GM08714 (cell line): ENCODE data around the gene FXYD2.

Experiments
- H3K4me3 ChIP-seq: fragments of 200-500 bp; sonication (Bioruptor generic); 2 replicates; pipeline ENCODE4 v1.5.1; 2014; ENCODE audit warnings: mild to moderate bottlenecking, low read length, inconsistent platforms
- ZNF274 ChIP-seq: IDR thresholded peaks from 2 replicates; pipeline ENCODE4 v1.6.1; 2012; ENCODE audit warnings: mild to moderate bottlenecking, low read depth, low read length

Gene FXYD2

DNA sequence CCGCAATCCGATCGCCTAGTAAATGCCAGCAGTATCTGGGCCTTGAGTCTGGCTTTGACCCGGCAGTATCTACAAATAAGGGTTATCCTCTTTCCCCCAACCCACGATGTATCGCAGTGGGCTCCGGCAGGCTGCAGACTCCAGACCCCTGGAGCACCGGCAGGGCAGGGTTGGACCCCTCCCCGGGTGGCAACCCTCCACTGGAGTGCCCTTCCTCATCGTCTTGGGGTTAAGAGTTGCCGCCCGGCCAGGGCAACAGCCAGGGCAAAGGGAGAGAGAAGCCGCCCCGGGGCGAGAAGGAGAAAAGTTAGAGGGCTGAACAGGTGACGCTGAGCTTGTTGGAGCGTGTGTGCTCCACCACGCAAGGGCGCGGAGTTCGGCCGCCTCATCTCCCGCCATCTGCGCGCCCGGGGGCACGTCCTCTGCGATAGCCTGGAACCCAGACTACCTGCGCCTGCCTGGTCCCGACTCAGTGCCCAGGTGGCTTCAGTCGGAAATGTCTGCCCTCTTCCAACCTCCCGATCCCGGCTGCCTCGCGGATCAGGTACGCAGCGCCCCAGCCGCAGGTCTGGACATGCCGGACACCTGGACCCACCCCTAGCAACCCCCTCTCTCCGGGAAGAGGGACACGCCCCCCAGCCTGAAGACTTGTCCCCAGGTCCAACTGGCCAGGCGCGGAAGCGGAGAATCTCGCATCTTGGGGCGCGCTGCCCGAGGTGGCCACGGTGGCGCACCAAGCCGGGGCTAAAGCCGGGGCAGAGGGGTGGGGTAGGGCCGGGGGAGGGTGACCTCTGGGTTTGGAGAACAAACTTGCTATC, 28.7 kb downstream of the FXYD2 start:
- TF ChIP-seq ZNF274 = no peak
- no peak overlapping the region; the same call in 1 of the 2 replicates for H3K4me3 ChIP-seq

DNA sequence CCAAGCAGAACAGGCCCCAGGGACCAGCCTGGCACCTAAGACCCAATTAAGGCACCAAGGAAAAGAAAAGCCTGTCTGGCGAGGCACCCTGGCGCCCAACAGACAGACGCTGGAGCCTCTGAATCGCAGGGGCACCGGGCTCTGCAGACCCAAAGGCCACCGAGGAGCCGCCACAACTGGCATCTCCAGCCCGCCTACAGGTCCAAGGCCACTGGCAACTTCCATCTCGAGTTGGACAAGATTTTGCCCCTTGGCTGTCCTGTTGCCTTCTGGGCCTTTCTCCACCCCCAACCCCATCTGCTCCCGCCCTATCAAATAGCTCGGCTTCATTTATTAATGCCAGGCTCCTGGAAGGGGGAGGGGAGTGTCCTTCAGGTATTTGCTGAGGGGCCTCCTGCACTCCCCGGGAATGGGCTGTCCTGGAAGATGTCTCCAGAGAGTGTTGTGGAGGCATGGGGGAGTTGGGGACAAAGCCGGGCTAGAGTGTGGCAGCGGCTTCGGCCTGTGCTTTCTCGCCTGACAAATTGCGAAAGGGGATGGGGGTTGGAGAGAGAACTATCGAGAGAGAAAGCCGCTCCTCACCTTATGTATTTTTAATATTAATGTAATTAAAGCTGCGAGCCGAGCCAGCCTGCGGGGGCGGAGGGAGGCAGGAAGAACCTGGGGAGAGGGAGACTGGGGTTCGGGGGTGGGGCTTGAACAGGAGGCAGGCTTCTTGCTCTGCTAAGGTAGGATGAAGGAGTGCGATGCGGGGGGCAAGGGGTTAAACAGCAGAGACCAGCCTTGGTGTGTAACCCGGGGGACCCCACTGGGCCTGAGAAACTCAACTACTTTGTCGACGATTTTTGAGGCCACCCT, 29.5 kb downstream of the FXYD2 start:
- H3K4me3 ChIP-seq = no peak overlapping the region

DNA sequence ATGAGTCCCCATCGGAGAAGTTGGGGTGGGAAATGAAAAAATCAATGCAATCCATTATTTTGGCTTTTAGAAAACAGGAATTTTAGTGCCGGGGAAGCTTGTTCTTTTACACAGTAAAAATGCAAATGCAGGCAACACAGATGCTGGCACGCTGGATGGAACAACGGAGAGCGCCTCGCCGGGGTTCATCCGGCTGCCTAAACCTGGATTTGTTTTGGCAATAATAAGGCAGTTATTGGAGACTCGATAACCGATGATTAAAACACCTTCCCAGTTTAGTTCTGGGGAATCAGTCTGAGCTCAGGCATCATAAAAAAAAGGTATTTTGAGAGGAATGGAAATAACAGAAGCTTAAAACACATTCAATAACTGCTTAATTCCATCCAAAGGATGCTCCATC, 30.4 kb downstream of the FXYD2 start:
- TF ChIP-seq ZNF274 = no peak
- H3K4me3 ChIP-seq = no peak overlapping the region

More for the DNA sequence above, 29.5 kb downstream of the FXYD2 start:
- no peak for TF ChIP-seq ZNF274

DNA sequence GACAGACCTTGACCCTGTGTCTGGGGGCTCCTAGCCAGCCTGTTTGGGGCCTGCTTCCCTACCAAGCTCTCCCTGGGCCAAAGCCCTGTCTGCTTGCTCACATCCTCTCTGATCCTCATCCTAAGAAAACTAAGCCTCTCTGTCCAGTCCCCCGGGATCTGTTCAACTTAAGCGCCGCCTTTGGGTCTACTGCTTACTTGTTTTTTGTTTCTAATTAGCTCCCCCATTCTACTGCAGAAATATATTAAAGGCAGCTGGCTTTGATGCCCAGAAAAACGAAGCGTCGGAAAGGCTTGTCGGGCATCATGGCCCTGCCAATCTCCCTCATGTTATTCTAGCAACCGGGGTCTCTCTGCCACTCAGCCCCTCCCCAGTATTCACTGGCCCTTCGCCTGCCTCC, 31.0 kb downstream of the FXYD2 start:
- no peak overlapping the region for H3K4me3 ChIP-seq
- TF ChIP-seq ZNF274 = no peak

DNA sequence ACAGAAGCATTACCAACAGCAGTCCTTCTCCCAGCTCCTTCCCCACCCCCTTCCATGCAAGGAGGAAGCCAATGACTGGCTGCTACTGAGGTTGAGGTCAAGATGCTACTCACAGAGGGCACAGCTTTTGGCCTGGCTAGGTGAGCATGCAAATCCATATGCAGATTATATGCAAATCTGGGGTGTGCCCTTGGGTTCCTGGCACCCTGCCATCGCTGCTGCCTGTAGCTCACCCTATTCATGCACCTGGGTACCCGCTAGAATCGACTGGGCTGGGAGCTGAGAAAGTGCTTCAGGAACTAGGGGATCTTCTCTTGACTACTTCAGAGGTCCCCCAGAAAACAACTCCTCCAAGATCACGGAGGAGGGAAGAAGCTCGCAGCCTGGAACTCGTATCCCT, 31.6 kb downstream of the FXYD2 start:
- no peak for TF ChIP-seq ZNF274
- H3K4me3 ChIP-seq = no peak overlapping the region

DNA sequence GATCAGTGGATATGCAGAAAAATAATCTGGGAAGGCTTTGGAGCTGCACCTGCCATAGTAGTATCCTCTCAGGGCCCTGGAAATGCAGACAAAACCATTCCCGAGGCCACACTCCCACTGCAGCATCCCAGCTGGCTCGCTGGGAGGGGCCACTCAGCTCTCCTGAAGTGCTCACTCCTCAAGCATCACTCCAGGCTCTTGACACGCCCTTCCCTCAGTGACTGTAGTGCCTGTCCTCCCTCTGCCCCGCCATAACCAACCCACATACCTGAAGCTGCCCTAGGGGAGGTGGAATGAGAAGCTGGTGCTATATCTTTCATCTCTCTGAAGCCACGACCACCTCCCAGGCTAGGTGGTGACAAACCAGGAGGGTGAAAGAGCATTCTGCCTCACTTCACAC, 32.3 kb downstream of the FXYD2 start:
- no peak for TF ChIP-seq ZNF274
- no peak overlapping the region for H3K4me3 ChIP-seq

DNA sequence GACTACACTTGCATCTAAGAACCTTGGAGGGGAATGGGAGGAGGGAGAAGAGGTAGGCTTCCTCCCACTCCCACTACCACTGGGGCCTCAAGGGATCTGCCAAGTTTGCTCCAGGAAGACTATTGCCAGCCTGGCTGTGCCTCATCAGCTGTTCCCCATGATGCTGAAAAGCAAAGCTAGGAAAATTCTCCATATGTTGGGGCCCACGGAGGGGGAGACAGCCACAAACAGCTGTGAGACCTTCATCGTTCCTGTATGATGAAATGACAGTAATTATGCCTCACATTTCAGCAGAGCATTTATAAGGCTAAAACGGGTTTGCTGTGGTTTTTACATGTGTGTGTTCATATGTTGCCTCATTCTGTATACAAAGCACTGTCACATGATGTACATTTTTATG, 34.3 kb downstream of the FXYD2 start:
- no peak overlapping the region for H3K4me3 ChIP-seq
- TF ChIP-seq ZNF274 = no peak

DNA sequence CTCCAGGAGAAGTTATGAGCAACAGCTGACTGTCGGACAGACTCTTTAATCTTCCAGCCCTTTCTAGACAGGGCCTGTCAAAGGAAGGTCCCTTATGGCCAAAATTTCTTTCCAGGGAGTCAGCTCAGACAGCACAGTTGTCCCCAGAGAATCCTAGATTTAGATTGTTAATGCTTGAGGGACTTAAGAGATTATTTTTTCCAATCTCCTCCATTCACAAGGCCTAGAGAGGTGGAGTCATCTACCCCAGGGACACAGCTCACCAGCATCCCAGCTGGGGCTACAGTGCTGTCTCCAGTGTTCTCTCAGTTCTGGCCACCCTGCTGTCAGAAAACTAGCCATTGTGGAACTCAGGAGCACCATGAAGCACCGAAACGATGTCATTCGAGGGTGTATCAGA, 35.3 kb downstream of the FXYD2 start:
- H3K4me3 ChIP-seq = no peak overlapping the region
- TF ChIP-seq ZNF274 = no peak

DNA sequence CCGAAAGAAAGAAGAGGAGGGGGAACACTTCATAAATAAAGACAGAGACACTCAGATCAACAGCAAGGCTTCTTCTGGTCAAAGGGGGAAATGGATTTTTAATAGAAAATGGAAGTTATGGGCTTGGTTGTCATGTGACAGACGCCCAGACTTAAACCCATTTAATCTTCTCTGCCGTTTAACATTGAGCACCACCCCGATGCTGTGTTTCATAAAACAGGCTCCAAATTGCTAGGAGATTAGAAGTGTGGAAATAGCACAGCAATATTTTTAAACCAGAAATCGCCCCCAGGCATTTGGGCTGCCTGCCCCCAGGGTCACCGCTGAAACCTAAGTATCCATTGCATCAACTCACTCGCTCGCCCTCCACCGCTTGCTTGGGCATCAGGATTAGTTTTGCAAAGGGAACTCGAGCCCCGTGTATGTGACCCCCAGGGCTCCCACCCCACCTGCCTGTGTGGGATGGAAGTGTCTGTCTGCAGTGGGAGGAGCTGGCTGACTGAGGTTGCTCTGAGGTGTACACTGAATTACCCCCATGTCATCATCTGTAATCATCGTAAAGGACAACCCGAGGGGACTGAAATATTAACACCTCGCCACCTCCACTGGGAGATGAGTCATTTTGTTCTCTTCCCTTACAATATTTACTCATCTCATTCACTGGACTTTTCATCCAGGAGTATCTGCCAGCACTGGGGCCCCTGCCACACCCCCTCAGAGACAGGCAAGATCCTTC, 38.2 kb downstream of the FXYD2 start:
- TF ChIP-seq ZNF274 = no peak

DNA sequence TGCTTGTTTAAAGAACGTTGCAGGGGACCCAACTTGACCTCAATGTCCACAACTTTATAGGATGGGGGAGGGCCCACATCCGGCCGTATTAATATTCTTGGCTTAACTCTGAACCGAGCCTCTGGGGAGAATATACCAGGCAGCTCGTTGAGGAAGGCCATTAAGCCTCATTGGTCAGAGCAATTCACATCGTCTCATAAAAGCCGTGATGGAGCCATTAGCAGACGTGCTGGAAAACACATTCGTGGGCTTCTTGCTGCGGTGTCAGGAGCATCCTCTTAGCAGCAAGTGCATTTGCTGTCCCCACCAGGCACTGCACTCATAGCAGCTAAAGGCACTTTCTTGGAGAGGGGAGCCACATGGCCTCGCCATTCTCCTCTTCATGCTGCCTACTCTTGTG, 42.4 kb downstream of the FXYD2 start:
- no peak for TF ChIP-seq ZNF274
- H3K4me3 ChIP-seq = no peak overlapping the region

More for the DNA sequence above, 38.2 kb downstream of the FXYD2 start:
- H3K4me3 ChIP-seq = no peak overlapping the region

DNA sequence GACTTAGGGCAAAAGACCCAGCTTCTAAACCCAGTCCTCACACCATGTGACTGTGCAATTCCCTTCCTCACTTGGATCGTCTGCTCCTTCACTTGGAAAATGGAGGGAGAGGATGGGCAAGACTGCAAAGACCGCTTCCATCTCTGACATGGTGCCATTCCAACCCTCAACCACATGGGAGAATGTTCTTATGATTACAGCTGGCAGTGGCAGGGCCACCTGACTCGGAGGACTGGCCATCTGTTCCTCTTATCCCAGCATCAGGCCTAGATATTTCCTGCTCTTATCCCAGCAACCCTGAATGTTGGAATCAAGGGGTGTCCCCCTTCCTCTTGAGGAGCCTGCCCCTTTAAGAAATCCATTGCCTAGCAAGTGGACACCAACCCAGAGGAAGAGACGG, 42.9 kb downstream of the FXYD2 start:
- no peak for TF ChIP-seq ZNF274

DNA sequence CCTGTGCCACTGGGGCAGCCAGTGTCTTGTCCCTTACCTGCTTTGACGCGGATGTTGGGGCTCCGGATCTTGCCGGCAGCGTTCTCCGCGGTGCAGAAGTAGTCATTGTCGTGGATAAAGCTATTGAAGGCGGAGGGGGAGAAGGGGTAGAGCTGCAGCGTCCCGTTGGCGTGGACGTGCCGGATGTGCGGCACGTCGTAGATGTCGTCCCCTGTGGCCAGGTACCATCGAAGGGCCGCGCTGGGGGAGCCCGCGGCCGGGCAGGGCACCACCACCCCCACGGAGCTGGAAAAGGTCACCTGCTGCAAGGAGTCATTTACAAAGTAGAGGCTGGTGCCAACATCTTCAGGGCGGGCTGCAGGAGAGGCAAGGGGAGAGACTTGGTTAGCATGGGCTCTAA, 44.1 kb downstream of the FXYD2 start:
- no peak overlapping the region for H3K4me3 ChIP-seq
- TF ChIP-seq ZNF274 = no peak

More for the DNA sequence above, 42.9 kb downstream of the FXYD2 start:
- H3K4me3 ChIP-seq = no peak overlapping the region

DNA sequence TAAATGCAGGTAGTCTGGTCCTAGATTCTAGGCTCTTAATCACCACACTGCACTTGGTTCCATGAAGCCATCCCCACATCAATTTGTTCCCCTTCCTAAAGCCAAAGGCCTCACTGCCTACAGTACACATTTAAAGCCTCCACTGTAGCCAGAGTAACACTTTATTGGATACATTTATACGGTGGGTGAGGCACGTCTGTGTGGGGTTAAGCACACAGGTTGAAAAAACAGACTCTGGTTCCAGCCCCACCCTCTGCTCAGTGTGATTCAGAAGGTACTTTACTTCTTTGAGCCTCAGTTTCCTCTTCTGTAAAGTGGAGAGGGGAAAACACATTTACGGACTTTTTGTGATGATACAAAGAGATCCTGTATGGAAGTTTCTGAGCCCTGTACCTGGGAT, 50.0 kb downstream of the FXYD2 start:
- no peak for TF ChIP-seq ZNF274
- H3K4me3 ChIP-seq = no peak overlapping the region

DNA sequence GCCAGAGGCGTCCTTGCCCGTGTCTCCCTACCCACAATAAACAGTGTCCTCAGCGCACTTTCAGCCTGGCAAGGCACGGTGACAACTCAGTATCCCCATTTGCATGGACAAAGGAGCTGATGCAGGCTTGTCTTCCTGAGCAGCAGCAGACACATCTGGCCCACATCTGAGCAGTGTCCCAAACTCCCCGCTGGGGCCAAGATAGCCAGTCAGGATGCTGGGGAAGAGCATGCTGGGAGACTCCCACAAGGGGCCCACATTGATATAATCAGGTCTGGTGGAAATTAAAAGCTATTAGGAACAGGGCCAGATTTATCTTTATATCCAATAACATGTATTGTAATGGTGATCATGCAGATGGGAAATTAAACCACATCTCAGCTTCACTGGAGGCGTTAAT, 52.2 kb downstream of the FXYD2 start:
- TF ChIP-seq ZNF274 = no peak
- no peak overlapping the region for H3K4me3 ChIP-seq
